ENCODE data around the gene CNST. TPM values are rescaled to one million over a fixed set of nuclear protein-coding genes. Genes with fewer than 3 reads are reported as not detected.

CNST gene
- polyA plus RNA-seq, 1 donor (not counting 4 experiments of a cell fraction or from before 2014, with no cell fraction given) = 9.8 TPM

DNA sequence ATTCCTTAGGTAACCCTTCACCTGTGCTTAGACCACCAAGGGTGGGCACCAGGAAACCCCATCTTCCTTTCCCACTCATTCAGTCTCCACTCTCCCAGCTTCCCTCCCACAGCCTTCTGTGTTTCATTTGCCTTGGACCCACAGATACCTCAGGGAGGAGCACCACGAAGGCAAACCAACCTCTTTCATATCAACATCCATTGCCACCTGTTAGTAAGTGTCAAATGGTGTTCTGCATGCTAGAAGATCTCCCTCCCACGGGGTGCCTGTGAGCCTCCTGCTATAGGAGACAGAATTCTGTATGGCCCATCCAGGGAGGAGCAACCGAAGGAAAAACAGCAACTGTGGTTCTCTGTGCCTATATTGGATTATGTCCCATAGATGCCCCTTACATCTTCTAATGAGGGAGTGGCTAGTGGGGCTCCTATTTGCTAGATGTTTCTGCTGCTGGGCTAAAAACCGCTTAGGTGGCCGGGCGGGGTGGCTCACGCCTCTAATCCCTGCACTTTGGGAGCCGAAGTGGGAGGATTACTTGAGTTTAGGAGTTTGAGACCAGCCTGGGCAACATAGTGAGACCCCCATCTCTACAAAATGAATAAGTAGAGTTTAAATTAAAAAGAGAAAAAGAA lies 132.3 kb downstream of the CNST start:
- Histone ChIP-seq H3K4me2 (ENCODE audit: control insufficient read depth, extremely low read depth, insufficient read depth, low read depth, low read length) (peak overlapping the region; percentile 82), H3K4me1 (ENCODE audit: control insufficient read depth, extremely low read depth, insufficient read depth, low read length) (peaks cover 4% of the 10 kb centered on the region), H4K20me1 (ENCODE audit: control insufficient read depth, extremely low read depth, insufficient read depth, low read length) (no peaks in the 10 kb centered on the region), H3K9ac (ENCODE audit: control insufficient read depth, extremely low read depth, insufficient read depth, low read length) (peak overlapping the region; percentile 22), H3K79me2 (ENCODE audit: control insufficient read depth, insufficient read depth, low read length) (no peaks in the 10 kb centered on the region), H3K27me3 (ENCODE audit: control insufficient read depth, extremely low read depth, insufficient read depth, low read length) (no peaks in the 10 kb centered on the region), H3K27ac (ENCODE audit: control insufficient read depth, insufficient read depth, low read length) (no peak overlapping the region), H3K4me3 (ENCODE audit: control insufficient read depth in 2 of 3, extremely low read depth in 1 of 3, insufficient read depth in 2 of 3, low read depth in 1 of 3, low read length in 3 of 3) (peak overlapping the region in 1 of 3 experiments; percentile 54), H3K9me1 (ENCODE audit: control insufficient read depth, extremely low read depth, insufficient read depth, low read length) (no peaks in the 10 kb centered on the region), H3K36me3 (ENCODE audit: control insufficient read depth in 2 of 2, extremely low read depth in 1 of 2, insufficient read depth in 2 of 2, low read length in 2 of 2) (no peaks in the 10 kb centered on the region), H3K9me3 (ENCODE audit: control insufficient read depth, low read depth, low read length) (no peaks in the 10 kb centered on the region), H2AFZ (ENCODE audit: control insufficient read depth, low read length) (peak overlapping the region; percentile 59)
- no peak for FAIRE-seq
- dilution Hi-C loops (cut with MboI; ENCODE audit: extremely low pct_ligation_motif_present, low sequenced_read_pairs) = no loop called here
- no peak for TF ChIP-seq EZH2 (IDR thresholded peaks at IDR 0.05; ENCODE audit: low read length)
- TF ChIP-seq, protein P1, sequence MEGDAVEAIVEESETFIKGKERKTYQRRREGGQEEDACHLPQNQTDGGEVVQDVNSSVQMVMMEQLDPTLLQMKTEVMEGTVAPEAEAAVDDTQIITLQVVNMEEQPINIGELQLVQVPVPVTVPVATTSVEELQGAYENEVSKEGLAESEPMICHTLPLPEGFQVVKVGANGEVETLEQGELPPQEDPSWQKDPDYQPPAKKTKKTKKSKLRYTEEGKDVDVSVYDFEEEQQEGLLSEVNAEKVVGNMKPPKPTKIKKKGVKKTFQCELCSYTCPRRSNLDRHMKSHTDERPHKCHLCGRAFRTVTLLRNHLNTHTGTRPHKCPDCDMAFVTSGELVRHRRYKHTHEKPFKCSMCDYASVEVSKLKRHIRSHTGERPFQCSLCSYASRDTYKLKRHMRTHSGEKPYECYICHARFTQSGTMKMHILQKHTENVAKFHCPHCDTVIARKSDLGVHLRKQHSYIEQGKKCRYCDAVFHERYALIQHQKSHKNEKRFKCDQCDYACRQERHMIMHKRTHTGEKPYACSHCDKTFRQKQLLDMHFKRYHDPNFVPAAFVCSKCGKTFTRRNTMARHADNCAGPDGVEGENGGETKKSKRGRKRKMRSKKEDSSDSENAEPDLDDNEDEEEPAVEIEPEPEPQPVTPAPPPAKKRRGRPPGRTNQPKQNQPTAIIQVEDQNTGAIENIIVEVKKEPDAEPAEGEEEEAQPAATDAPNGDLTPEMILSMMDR (optimal IDR thresholded peaks at IDR 0.05 in 1 of 3, IDR thresholded peaks at IDR 0.05 in 1 of 3, conservative IDR thresholded peaks at IDR 0.05 in 1 of 3; ENCODE audit: extremely low read depth in 1 of 3, insufficient read depth in 2 of 3, low read length in 3 of 3) = no peak
- DNase-seq (ENCODE audit: low read depth, low spot score) = no peak

GRCh38 chr1:246699095-246699735 lies 133.0 kb downstream of the CNST start:
- peak; percentile 52 for DNase-seq (ENCODE audit: low read depth, low spot score)
- Histone ChIP-seq H3K4me3 (ENCODE audit: control insufficient read depth in 2 of 3, extremely low read depth in 1 of 3, insufficient read depth in 2 of 3, low read depth in 1 of 3, low read length in 3 of 3) (peak overlapping the region in 1 of 3 experiments; percentile 54), H4K20me1 (ENCODE audit: control insufficient read depth, extremely low read depth, insufficient read depth, low read length) (no peaks in the 10 kb centered on the region), H3K36me3 (ENCODE audit: control insufficient read depth in 2 of 2, extremely low read depth in 1 of 2, insufficient read depth in 2 of 2, low read length in 2 of 2) (no peaks in the 10 kb centered on the region), H3K4me2 (ENCODE audit: control insufficient read depth, extremely low read depth, insufficient read depth, low read depth, low read length) (peak overlapping the region; percentile 82), H3K9me1 (ENCODE audit: control insufficient read depth, extremely low read depth, insufficient read depth, low read length) (no peaks in the 10 kb centered on the region), H2AFZ (ENCODE audit: control insufficient read depth, low read length) (peak overlapping the region; percentile 59), H3K9ac (ENCODE audit: control insufficient read depth, extremely low read depth, insufficient read depth, low read length) (peak overlapping the region; percentile 22), H3K27me3 (ENCODE audit: control insufficient read depth, extremely low read depth, insufficient read depth, low read length) (no peaks in the 10 kb centered on the region), H3K4me1 (ENCODE audit: control insufficient read depth, extremely low read depth, insufficient read depth, low read length) (peaks cover 4% of the 10 kb centered on the region), H3K27ac (ENCODE audit: control insufficient read depth, insufficient read depth, low read length) (no peak overlapping the region), H3K9me3 (ENCODE audit: control insufficient read depth, low read depth, low read length) (no peaks in the 10 kb centered on the region), H3K79me2 (ENCODE audit: control insufficient read depth, insufficient read depth, low read length) (no peaks in the 10 kb centered on the region)
- TF ChIP-seq EZH2 (IDR thresholded peaks at IDR 0.05; ENCODE audit: low read length) = no peak
- TF ChIP-seq, protein P1 (optimal IDR thresholded peaks at IDR 0.05 in 1 of 3, IDR thresholded peaks at IDR 0.05 in 1 of 3, conservative IDR thresholded peaks at IDR 0.05 in 1 of 3; ENCODE audit: extremely low read depth in 1 of 3, insufficient read depth in 2 of 3, low read length in 3 of 3) = peak; percentile 81 to 88 (median 81)
- no peak for FAIRE-seq
- dilution Hi-C loops (cut with MboI; ENCODE audit: extremely low pct_ligation_motif_present, low sequenced_read_pairs) = no loop called here
